Lung (tissue), 12 donors: ENCODE data around the gene CFAP410. TPM values are rescaled to one million over a fixed set of nuclear protein-coding genes. Genes with fewer than 3 reads are reported as not detected.
A peak's percentile ranks its signal among the peaks of the same experiment; 100 is the strongest.

ENCODE experiments used
- ATAC-seq: fragments of 200-7000 bp; cut with Tn5 transposase; one replicate; pipeline ENCODE4 v1.9.1; 2020; ENCODE audit warnings: moderate number of reproducible peaks; ENCODE audit not compliant: insufficient read depth, low FRiP score
- DNase-seq, 3 donors: peaks; one replicate each; pipeline ENCODE4 v3.0.0-alpha.2; 2013 to 2017
- H3K27ac ChIP-seq, 2 donors: one replicate each; pipeline ENCODE4 v1.5.1; 2013; ENCODE audit warnings: mild to moderate bottlenecking in 2 of 2, moderate library complexity in 2 of 2, control low read depth in 1 of 2, inconsistent platforms in 1 of 2, low read depth in 1 of 2, low read length in 1 of 2
- H3K27me3 ChIP-seq, 3 donors: one replicate each; pipeline ENCODE4 v1.5.1; 2013; ENCODE audit warnings: low read length in 2 of 3; ENCODE audit not compliant: control insufficient read depth in 3 of 3, insufficient read depth in 3 of 3
- H3K36me3 ChIP-seq, 4 donors: one replicate each; pipeline ENCODE4 v1.5.1; 2013; ENCODE audit warnings: low read length in 4 of 4, mild to moderate bottlenecking in 1 of 4, moderate library complexity in 1 of 4; ENCODE audit not compliant: control insufficient read depth in 4 of 4, insufficient read depth in 4 of 4
- H3K4me1 ChIP-seq, 5 donors: one replicate each; pipeline ENCODE4 v1.5.1; 2013; ENCODE audit warnings: low read length in 5 of 5, mild to moderate bottlenecking in 2 of 5, moderate library complexity in 1 of 5; ENCODE audit not compliant: control insufficient read depth in 5 of 5, insufficient read depth in 5 of 5
- H3K4me3 ChIP-seq: one replicate; pipeline ENCODE4 v1.5.1; 2013; ENCODE audit warnings: mild to moderate bottlenecking, control low read depth, moderate library complexity
- H3K9ac ChIP-seq, 2 donors: one replicate each; pipeline ENCODE4 v1.5.1; 2013; ENCODE audit warnings: low read length in 2 of 2, control low read depth in 1 of 2; ENCODE audit not compliant: insufficient read depth in 1 of 2
- H3K9me3 ChIP-seq, 4 donors: one replicate each; pipeline ENCODE4 v1.5.1; 2013; ENCODE audit warnings: low read length in 3 of 4, mild to moderate bottlenecking in 1 of 4, moderate library complexity in 1 of 4; ENCODE audit not compliant: control insufficient read depth in 4 of 4, insufficient read depth in 3 of 4
- WGBS, 2 donors: extraction: QIAGEN DNeasy Blood & Tissue Kit; methylation state at CpG; one replicate each; pipeline ENCODE4 v1.1.7; 2013; 5-methylcytosine and 5-hydroxymethylcytosine counted together
- polyA plus RNA-seq, 2 donors: library from polyadenylated mRNA; stranded (reverse); fragments of 200-250 nt; gene quantifications; one replicate each; pipeline ENCODE4 v1.2.1, GENCODE V29; 2013
- total RNA-seq, 2 donors: library from RNA; depleted of rRNA in 1 of 2; stranded (reverse); fragments of >200 nt in 1 of 2; gene quantifications; one replicate each; pipeline ENCODE4 v1.2.1, GENCODE V29; 2014 to 2021
- TF ChIP-seq, protein P1 (sequence below): IDR thresholded peaks from 2 replicates; pipeline ENCODE4 v1.5.1; 2012; ENCODE audit warnings: mild to moderate bottlenecking; ENCODE audit errors: control extremely low read depth, extremely low read depth
- donor health status: control.
- donor health status: control.
- donor health status: Bipolar disorder and iron deficiency.
- donor health status: healthy.
- donor health status: DM: yes; HTN: yes; CAD: no.

The CFAP410 gene
- total and polyA plus RNA-seq, 4 donors: 24.3 to 72.7 (median 39.5) TPM

- ATAC-seq (no peak), DNase-seq (peak in 1 of 3 donors; percentile 8)
- TF ChIP-seq, protein P1, sequence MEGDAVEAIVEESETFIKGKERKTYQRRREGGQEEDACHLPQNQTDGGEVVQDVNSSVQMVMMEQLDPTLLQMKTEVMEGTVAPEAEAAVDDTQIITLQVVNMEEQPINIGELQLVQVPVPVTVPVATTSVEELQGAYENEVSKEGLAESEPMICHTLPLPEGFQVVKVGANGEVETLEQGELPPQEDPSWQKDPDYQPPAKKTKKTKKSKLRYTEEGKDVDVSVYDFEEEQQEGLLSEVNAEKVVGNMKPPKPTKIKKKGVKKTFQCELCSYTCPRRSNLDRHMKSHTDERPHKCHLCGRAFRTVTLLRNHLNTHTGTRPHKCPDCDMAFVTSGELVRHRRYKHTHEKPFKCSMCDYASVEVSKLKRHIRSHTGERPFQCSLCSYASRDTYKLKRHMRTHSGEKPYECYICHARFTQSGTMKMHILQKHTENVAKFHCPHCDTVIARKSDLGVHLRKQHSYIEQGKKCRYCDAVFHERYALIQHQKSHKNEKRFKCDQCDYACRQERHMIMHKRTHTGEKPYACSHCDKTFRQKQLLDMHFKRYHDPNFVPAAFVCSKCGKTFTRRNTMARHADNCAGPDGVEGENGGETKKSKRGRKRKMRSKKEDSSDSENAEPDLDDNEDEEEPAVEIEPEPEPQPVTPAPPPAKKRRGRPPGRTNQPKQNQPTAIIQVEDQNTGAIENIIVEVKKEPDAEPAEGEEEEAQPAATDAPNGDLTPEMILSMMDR: no peak
- Histone ChIP-seq H3K4me3 (no peak overlapping the region), H3K36me3 (no peaks in the 10 kb centered on the region), H3K27me3 (peaks cover 0 to 7% (median 0%) of the 10 kb centered on the region in 3 donors), H3K4me1 (peaks cover 0 to 7% (median 0%) of the 10 kb centered on the region in 5 donors), H3K9ac (no peak overlapping the region), H3K27ac (no peak overlapping the region), H3K9me3 (peaks cover 0 to 6% (median 0%) of the 10 kb centered on the region in 4 donors)
- 38 to 40% methylated on average over 29 of the region's 29 CpGs for WGBS, 2 donors
Observed at GRCh38 chr21:44370027-44370735, 31.0 kb upstream of the CFAP410 start.

GRCh38 chr21:44368711-44369446 lies 29.7 kb upstream of the CFAP410 start:
- Histone ChIP-seq H3K36me3 (no peaks in the 10 kb centered on the region), H3K27ac (no peak overlapping the region), H3K27me3 (peaks cover 0 to 7% (median 0%) of the 10 kb centered on the region in 3 donors), H3K9me3 (peaks cover 0 to 6% (median 0%) of the 10 kb centered on the region in 4 donors), H3K4me3 (no peak overlapping the region), H3K4me1 (peaks cover 0 to 7% (median 0%) of the 10 kb centered on the region in 5 donors), H3K9ac (no peak overlapping the region)
- ATAC-seq: no peak
- DNase-seq: no peak
- 42 to 47% methylated on average over 35 of the region's 35 CpGs for WGBS, 2 donors
- TF ChIP-seq, protein P1: no peak

DNA sequence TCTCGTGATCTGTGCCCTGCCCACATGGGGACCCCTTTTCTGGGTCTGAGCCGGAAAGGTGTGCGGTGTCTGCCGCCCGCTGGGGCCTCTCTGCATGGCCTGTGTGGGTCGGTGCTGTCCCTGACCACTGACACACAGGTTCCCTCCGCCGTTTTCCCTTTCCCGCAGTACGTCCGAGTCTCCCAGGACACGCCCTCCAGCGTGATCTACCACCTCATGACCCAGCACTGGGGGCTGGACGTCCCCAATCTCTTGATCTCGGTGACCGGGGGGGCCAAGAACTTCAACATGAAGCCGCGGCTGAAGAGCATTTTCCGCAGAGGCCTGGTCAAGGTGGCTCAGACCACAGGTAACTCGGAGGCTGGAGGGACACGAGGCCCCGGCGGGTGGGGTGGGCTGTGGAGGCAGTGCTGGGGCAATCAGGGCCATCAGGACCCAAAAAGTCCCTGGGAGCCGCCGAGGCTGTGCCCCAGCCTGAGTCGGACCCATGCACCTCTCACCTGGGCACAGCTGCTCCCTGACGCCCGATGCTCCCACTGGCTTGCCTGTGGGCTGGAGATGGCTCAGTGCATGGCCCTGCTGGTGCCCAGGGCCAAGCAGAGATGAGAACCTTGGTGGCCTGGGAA lies 27.5 kb upstream of the CFAP410 start:
- no peak overlapping the region for H3K9ac ChIP-seq
- WGBS, 2 donors: 90 to 94% methylated on average over 28 of the region's 28 CpGs
- no peak overlapping the region for H3K4me3 ChIP-seq
- DNase-seq: no peak
- H3K36me3 ChIP-seq: no peaks in the 10 kb centered on the region
- peaks cover 0 to 7% (median 0%) of the 10 kb centered on the region in 5 donors for H3K4me1 ChIP-seq
- ATAC-seq: no peak
- H3K27me3 ChIP-seq: peaks cover 0 to 7% (median 0%) of the 10 kb centered on the region in 3 donors
- H3K27ac ChIP-seq: no peak overlapping the region
- H3K9me3 ChIP-seq: peaks cover 0 to 8% (median 0%) of the 10 kb centered on the region in 4 donors
- TF ChIP-seq, protein P1: no peak
